Breast epithelium (tissue), 3 donors: ENCODE results near the gene ERGIC1.

Experiments used
- CTCF ChIP-seq, 3 donors: fragments of 450-650 bp; IDR thresholded peaks; one replicate each; pipeline ENCODE4 v1.5.1; 2016 to 2017; ENCODE audit warnings: antibody characterized with exemption in 3 of 3, mild to moderate bottlenecking in 3 of 3, moderate library complexity in 3 of 3
- POLR2A ChIP-seq: fragments of 450-650 bp; IDR thresholded peaks from one replicate; pipeline ENCODE4 v1.6.1; 2016; ENCODE audit warnings: antibody characterized with exemption, mild to moderate bottlenecking, moderate library complexity
- POLR2AphosphoS5 ChIP-seq, 3 donors: sonication (generic); formaldehyde crosslinking; IDR thresholded peaks; one replicate each; pipeline ENCODE4 v1.6.1; 2017; ENCODE audit warnings: antibody characterized with exemption in 3 of 3

- TF ChIP-seq POLR2A (no peak), CTCF (IDR thresholded peaks at IDR 0.05) (no peak), POLR2AphosphoS5 (IDR thresholded peaks at IDR 0.05) (no peak)
These were observed 19.4 kb downstream of the ERGIC1 start for GRCh38 chr5:172853355-172853975.
